HG02759 (cell line): Measurements from ENCODE around the gene RAF1.

ENCODE experiments used
- ATAC-seq: cut with Tn5 transposase; IDR thresholded peaks from one replicate; pipeline ENCODE4 v1.9.1; 2021; ENCODE audit warnings: mild to moderate bottlenecking, moderate library complexity; ENCODE audit not compliant: unreplicated experiment

Gene RAF1

GRCh38 chr3:12598890-12599289, 65.0 kb downstream of the RAF1 start:
- no peak for ATAC-seq

GRCh38 chr3:12593473-12593872, 70.4 kb downstream of the RAF1 start:
- ATAC-seq = no peak

- no peak for ATAC-seq
Observed at GRCh38 chr3:12591997-12592715, 71.8 kb downstream of the RAF1 start.

GRCh38 chr3:12591456-12591855, 72.5 kb downstream of the RAF1 start:
- ATAC-seq = no peak

DNA sequence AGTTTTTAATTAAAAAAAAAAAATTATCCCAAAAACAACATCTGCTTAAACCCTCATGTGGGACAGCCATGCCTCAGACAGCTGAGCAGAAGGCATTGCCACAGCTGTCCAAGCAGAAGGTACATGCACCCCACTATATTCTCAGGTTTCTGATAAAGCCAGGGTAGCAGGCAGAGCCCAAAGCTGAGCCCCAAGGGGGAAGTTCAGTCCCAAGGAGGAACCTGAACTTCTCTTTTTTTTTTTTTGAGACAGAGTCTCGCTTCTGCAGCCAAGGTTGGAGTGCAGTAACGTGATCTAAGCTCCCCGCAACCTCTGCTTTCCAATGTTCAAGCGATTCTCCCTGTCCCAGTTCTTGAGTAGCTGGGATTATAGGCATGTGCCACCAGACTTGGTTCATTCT, 73.8 kb downstream of the RAF1 start:
- ATAC-seq = no peak

GRCh38 chr3:12588039-12589009, 75.6 kb downstream of the RAF1 start:
- no peak for ATAC-seq

GRCh38 chr3:12586403-12586802, 77.5 kb downstream of the RAF1 start:
- ATAC-seq = no peak

- ATAC-seq = peak; percentile 68
Observed at GRCh38 chr3:12585970-12586369, 77.9 kb downstream of the RAF1 start.

DNA sequence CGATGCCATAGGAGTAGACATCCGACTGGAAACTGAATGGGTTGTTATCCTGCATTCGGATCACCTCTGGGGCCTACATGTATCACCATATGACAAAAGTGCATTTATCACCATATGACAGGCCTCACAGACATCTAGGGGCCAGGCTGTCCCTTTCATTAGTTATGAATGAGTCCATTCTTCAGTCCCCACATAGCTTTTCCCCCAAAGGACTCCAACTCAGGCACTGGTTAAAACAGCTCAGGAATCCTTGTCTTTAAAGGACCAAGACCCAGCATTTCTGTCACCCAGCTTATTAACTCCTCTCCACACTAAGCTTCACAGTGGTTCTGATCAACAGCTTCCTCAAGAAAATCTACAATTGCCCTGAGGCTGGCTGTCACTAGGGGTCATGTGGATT, 78.7 kb downstream of the RAF1 start:
- no peak for ATAC-seq

DNA sequence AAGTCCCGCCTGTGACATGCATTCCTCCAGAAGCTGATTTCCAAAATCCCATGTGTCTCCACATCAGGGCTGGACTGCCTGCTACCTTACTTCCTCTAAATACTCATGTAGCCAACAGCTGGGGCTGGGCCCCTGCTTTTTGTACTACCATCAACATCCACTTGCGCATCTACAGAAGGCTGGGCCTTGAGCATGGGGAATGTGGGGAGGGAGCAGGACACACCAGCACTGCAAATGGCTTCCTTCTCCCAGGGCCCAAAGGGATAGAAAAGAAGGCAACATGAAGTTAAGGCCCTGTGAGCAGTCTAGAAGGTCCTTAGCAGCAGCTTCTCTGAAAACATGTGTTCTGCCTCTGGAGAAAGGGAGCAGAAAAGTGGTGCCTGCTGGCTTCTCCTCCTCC, 79.8 kb downstream of the RAF1 start:
- no peak for ATAC-seq

- ATAC-seq = no peak
Observed at GRCh38 chr3:12583280-12583679, 80.6 kb downstream of the RAF1 start.

GRCh38 chr3:12582730-12583129, 81.2 kb downstream of the RAF1 start:
- no peak for ATAC-seq

- ATAC-seq = no peak
Observed at GRCh38 chr3:12579905-12580304, 84.0 kb downstream of the RAF1 start.

DNA sequence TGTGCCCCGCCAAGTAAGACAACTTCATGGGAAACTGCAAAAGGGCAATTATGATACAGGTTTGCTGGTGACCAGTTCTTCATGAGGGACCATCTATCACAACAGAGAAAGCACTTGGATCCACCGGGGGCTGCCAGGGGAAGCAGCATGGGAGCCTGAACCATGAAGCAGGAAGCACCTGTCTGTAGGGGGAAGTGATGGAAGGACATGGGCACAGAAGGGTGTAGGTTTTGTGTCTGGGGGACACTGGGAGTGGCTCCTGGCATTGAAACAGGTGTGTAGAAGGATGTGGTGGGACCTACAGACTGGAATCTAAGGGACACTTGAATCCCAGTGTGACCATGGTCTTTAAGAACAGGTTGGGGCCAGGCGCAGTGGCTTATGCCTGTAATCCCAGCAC, 84.5 kb downstream of the RAF1 start:
- ATAC-seq = no peak

DNA sequence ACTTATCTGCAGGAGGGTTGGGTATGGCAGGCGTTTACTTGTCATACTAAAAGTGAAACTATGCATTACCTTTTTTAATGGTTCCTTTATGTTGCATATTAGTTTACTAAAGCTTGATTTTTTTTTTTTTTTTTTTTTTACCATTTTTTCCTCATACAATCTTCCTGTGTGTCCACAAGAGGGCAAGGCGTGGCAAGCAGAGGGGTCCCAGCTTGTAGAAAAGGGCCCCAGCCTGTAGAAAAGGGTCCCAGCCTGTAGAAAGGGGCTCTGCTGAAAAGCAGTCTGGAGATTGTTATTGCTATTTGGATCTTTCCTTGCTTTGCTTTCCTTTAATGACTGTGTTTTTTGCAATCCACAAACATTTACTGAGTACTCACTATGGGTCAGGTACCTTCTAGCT, 85.2 kb downstream of the RAF1 start:
- no peak for ATAC-seq

DNA sequence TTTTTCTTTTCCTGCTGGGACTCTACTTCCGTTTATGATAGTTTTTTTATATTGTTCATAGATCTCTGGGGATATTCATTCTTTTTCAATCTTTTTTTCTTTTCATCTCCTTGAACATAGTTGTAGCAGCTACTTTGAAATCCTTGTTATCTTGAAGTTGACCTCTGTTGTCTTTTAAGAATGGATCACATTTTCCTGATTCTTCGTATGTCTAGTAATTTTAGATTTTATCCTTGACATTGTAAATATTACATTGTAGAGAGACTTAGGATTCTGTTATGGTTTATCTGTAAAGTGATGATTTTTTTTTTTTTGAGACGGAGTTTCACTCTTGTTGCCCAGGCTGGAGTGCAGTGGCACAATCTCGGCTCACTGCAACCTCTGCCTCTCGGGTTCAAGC, 86.5 kb downstream of the RAF1 start:
- no peak for ATAC-seq

DNA sequence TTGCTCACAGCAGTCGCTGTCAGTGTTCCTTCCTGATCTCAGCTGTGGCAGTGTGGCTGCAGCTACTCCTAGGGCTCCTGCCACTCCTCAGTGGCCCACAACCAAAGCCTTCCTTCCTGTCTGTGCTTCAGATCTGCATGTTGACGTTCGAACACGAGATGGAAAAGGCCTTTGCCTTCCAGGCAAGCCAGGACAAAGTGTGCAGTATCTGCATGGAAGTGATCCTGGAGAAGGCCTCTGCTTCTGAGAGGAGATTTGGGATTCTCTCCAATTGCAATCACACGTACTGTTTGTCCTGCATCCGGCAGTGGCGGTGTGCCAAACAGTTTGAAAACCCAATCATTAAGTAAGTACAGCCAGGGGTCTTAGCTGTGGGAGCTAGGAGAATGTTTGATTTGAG, 89.3 kb downstream of the RAF1 start:
- no peak for ATAC-seq

GRCh38 chr3:12574131-12574530, 89.8 kb downstream of the RAF1 start:
- ATAC-seq = no peak

- ATAC-seq = no peak
Observed at GRCh38 chr3:12571986-12572385, 91.9 kb downstream of the RAF1 start.

DNA sequence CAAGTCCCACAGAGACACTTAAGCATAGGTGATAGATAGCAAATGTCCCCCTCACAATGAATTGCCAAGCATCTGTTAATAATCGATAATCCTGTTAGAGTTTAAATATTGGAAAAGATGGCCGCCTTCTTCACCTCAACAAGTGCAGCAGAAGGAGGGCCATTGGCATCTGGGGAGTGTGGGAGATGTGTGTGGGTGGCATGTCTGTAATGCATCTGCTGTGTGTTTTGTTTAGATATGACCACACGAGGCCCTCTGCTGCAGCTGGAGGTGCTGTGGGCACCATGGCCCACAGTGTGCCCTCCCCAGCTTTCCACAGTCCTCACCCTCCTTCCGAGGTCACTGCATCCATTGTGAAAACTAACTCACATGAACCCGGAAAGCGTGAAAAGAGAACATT, 94.1 kb downstream of the RAF1 start:
- ATAC-seq = no peak

GRCh38 chr3:12568747-12569146, 95.2 kb downstream of the RAF1 start:
- no peak for ATAC-seq

DNA sequence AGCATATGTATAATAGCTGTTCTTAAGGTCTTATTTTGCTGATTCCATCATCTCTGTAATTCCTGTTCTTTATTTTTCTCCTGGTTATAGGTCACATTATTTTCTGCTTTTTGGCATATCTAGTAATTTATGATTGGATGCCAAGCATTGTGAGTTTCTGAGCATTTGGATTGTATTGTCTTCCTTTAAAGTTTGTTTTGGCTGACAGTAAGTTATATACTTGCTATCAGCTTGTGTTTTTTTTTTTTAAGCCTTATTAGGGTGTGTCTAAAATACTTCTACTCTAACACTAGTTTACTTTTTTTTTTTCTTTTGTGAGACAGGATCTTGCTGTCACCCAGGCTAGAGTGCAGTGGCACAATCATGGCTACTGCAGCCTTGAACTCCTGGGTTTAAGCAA, 96.9 kb downstream of the RAF1 start:
- no peak for ATAC-seq
